ENCODE results near the gene C2.
A peak's percentile ranks its signal among the peaks of the same experiment; 100 is the strongest.

The C2 gene

DNA sequence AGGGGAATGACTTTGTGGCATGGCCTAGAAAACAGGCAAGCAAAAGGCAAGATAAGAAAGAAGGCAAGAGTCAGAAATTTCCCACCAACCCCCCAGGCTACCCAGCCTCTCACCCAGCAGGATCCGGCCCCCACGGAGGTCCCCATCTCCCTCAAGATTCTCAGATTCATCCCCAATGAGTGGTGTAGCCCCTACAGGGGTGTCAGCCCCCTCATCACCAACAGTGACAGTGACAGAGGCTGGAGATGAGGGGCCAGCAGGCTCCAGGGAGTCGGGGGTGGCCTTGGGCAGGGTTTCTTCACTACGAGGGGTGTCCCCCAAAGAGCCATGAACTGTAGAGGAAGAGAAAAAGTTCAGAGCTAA, 31.0 kb upstream of the C2 start:
- no peak for TF ChIP-seq ZNF8 (CRISPR knock-in tag; IDR thresholded peaks at IDR 0.05)
- no peak for ATAC-seq

DNA sequence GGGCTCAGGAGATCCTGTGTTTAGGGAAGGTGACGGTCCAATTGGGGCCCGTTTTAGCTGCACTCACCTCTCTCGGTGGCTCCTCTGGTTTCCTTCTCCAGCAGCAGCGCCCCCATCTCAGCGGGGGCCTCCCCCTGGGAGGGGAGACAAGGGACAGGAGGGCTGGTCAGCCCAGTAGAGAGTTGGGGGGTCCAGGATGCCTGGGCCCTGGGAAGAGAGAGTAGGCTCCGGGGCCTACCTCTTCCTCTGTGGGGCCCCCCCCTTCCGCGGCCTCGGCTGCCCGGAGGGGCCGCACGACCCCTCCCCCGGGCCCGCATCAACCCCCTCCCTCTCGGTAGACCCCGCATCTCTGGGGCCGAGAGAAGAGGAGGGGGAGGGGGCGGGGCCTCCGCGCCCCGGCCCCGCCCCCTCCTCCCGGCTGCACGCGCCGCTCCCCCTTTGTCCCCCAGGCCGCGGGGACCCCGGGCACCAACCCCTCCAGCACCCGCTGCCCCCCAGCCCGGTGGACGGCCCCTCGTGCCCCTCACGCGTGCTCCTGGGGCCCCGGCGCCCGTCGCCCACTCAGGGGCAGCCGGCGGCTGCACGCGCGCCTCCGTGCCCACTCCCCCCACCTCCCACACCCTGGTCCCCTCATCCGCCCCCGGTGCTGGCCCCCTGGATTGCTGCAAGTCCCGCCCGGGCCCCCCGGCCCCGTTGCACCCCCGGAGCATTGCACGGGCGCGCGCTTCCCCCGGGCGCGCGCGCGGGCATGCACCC, 30.5 kb upstream of the C2 start:
- ATAC-seq: no peak
- TF ChIP-seq SNAI2 (CRISPR knock-in tag; IDR thresholded peaks at IDR 0.05) (no peak), CSDC2 (CRISPR knock-in tag; IDR thresholded peaks at IDR 0.05) (no peak), TOX (CRISPR knock-in tag; IDR thresholded peaks at IDR 0.05; ENCODE audit: borderline replicate concordance) (no peak), ESRRG (CRISPR knock-in tag; IDR thresholded peaks at IDR 0.05) (no peak), ZNF70 (CRISPR knock-in tag; IDR thresholded peaks at IDR 0.05) (no peak), TCF4 (CRISPR knock-in tag; IDR thresholded peaks at IDR 0.05; ENCODE audit: borderline replicate concordance) (no peak), BACH2 (CRISPR knock-in tag; IDR thresholded peaks at IDR 0.05; ENCODE audit: borderline replicate concordance) (no peak)
- TF ChIP-seq, protein P1, sequence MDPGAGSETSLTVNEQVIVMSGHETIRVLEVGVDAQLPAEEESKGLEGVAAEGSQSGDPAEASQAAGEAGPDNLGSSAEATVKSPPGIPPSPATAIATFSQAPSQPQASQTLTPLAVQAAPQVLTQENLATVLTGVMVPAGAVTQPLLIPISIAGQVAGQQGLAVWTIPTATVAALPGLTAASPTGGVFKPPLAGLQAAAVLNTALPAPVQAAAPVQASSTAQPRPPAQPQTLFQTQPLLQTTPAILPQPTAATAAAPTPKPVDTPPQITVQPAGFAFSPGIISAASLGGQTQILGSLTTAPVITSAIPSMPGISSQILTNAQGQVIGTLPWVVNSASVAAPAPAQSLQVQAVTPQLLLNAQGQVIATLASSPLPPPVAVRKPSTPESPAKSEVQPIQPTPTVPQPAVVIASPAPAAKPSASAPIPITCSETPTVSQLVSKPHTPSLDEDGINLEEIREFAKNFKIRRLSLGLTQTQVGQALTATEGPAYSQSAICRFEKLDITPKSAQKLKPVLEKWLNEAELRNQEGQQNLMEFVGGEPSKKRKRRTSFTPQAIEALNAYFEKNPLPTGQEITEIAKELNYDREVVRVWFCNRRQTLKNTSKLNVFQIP (CRISPR knock-in tag; IDR thresholded peaks at IDR 0.05; ENCODE audit: borderline replicate concordance, low read depth): no peak
- TF ChIP-seq, protein P2, sequence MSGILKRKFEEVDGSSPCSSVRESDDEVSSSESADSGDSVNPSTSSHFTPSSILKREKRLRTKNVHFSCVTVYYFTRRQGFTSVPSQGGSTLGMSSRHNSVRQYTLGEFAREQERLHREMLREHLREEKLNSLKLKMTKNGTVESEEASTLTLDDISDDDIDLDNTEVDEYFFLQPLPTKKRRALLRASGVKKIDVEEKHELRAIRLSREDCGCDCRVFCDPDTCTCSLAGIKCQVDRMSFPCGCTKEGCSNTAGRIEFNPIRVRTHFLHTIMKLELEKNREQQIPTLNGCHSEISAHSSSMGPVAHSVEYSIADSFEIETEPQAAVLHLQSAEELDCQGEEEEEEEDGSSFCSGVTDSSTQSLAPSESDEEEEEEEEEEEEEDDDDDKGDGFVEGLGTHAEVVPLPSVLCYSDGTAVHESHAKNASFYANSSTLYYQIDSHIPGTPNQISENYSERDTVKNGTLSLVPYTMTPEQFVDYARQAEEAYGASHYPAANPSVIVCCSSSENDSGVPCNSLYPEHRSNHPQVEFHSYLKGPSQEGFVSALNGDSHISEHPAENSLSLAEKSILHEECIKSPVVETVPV (CRISPR knock-in tag; IDR thresholded peaks at IDR 0.05): no peak

DNA sequence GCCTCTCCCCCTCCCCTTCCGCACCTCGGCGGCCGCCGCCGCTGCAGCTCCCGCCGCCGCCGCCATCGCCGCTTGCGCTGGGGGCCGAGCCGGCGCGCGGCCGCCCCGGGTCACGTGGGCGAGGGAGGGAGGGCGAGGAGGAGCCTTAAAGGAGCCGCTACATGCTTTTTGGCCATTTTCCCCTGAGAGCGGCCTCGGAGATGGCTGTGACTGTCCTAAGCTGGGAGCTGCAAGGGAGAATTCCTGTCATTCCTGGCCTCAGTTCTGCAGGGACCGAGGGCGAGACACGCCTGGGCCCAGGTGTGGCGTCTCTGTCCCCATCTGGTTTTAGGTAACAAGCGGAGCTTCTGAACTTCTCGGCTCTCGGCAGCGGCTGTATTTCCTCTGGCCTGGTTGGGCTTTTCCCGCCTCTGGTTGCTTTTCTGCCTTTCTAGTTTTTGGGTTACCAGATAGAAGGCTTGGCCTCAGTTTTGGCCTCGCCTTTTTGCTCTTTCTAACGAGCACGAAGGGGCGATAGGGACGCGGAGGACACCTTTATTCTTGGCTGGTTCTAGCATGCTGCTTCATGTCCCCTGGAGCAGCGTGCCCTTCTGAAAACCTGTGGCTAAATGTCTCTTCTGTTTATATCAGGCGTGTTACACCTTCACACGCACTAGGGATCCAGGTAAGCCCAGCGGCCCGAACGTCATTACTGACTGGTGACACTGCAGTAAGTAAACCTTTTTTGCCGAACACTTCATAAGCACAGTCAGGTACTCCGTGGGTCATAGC, 29.7 kb upstream of the C2 start, which contains the start of gene EHMT2:
TSS of gene EHMT2 (minus strand) at position 87 of the 771 bp plus-strand sequence. CDS start at position 66, 21 bp downstream.
- TF ChIP-seq, protein P3, sequence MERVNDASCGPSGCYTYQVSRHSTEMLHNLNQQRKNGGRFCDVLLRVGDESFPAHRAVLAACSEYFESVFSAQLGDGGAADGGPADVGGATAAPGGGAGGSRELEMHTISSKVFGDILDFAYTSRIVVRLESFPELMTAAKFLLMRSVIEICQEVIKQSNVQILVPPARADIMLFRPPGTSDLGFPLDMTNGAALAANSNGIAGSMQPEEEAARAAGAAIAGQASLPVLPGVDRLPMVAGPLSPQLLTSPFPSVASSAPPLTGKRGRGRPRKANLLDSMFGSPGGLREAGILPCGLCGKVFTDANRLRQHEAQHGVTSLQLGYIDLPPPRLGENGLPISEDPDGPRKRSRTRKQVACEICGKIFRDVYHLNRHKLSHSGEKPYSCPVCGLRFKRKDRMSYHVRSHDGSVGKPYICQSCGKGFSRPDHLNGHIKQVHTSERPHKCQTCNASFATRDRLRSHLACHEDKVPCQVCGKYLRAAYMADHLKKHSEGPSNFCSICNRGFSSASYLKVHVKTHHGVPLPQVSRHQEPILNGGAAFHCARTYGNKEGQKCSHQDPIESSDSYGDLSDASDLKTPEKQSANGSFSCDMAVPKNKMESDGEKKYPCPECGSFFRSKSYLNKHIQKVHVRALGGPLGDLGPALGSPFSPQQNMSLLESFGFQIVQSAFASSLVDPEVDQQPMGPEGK (CRISPR knock-in tag; IDR thresholded peaks at IDR 0.05; ENCODE audit: borderline replicate concordance): no peak
- peak; percentile 73 for ATAC-seq

DNA sequence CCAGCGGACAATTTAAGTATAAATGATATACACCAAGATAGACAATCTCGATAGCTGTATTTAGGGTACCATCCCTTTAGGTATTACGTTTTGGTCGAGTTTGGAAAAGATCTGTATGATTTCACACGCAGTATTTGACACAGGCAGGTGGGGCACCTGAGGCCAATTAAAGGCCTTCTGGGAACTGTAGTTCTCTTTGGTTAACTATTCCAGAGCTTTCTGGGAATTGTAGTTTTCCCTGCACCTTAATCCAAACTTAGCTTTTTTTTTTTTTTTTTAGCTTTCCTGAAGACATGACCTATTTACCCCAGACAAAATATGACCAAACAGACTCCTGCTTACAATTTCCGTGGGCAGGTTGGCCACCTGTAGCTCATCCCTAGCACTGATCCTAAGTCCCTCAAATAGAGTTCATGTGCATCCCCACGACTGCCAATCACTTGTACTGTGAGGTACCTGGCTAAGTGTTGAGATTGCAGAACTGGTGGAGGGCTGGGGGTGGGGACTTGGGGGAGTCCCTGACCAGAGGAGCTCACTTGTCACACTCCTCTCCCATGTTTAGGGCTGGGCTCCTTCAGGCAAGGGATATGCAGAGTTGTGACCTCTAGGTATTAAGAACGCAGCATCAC, 29.0 kb upstream of the C2 start:
- ATAC-seq: peak; percentile 57
- TF ChIP-seq SNAI2 (CRISPR knock-in tag; IDR thresholded peaks at IDR 0.05): no peak
- TF ChIP-seq, protein P3 (CRISPR knock-in tag; IDR thresholded peaks at IDR 0.05; ENCODE audit: borderline replicate concordance): no peak
- TF ChIP-seq ISL1 (CRISPR knock-in tag; IDR thresholded peaks at IDR 0.05): no peak
- TF ChIP-seq ZNF8 (CRISPR knock-in tag; IDR thresholded peaks at IDR 0.05): no peak
- no peak for TF ChIP-seq ZFP30 (CRISPR knock-in tag; IDR thresholded peaks at IDR 0.05)
- TF ChIP-seq ARNTL (CRISPR knock-in tag; IDR thresholded peaks at IDR 0.05; ENCODE audit: borderline replicate concordance, low read depth): no peak
- no peak for TF ChIP-seq PPARA (CRISPR knock-in tag; IDR thresholded peaks at IDR 0.05; ENCODE audit: borderline replicate concordance)
- no peak for TF ChIP-seq ZNF70 (CRISPR knock-in tag; IDR thresholded peaks at IDR 0.05)
- no peak for TF ChIP-seq BACH2 (CRISPR knock-in tag; IDR thresholded peaks at IDR 0.05; ENCODE audit: borderline replicate concordance)
- no peak for TF ChIP-seq TOX (CRISPR knock-in tag; IDR thresholded peaks at IDR 0.05; ENCODE audit: borderline replicate concordance)
- TF ChIP-seq ESRRG (CRISPR knock-in tag; IDR thresholded peaks at IDR 0.05): no peak

DNA sequence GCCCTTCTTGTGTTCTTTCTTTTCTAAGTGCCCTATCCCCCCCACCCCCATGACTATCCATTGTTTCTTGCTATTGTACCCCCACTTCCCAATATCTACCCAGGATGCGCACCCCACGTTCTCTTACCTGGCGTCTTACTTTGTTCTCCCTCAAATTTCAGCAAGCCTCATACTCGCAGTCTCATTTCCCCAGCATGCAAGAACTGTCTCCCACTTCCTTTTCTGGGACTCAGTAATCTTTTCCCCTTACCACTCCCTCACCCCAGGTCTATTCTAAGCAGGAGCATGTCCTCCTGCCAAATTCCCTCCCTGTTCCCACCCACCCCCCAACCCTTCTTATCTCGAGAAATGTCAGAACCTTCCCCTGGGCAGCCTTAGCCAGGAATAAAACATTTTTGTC, 28.3 kb upstream of the C2 start:
- no peak for ATAC-seq
- no peak for TF ChIP-seq RARB (CRISPR knock-in tag; IDR thresholded peaks at IDR 0.05)
- no peak for TF ChIP-seq ZC3H10 (CRISPR knock-in tag; IDR thresholded peaks at IDR 0.05)
- no peak for TF ChIP-seq ESRRG (CRISPR knock-in tag; IDR thresholded peaks at IDR 0.05)
- no peak for TF ChIP-seq SNAI2 (CRISPR knock-in tag; IDR thresholded peaks at IDR 0.05)
- TF ChIP-seq, protein P4, sequence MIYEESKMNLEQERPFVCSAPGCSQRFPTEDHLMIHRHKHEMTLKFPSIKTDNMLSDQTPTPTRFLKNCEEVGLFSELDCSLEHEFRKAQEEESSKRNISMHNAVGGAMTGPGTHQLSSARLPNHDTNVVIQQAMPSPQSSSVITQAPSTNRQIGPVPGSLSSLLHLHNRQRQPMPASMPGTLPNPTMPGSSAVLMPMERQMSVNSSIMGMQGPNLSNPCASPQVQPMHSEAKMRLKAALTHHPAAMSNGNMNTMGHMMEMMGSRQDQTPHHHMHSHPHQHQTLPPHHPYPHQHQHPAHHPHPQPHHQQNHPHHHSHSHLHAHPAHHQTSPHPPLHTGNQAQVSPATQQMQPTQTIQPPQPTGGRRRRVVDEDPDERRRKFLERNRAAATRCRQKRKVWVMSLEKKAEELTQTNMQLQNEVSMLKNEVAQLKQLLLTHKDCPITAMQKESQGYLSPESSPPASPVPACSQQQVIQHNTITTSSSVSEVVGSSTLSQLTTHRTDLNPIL (CRISPR knock-in tag; IDR thresholded peaks at IDR 0.05; ENCODE audit: low read depth): no peak
- TF ChIP-seq GLIS3 (CRISPR knock-in tag; IDR thresholded peaks at IDR 0.05): no peak
- no peak for TF ChIP-seq ZNF565 (CRISPR knock-in tag; conservative IDR thresholded peaks at IDR 0.05; ENCODE audit: low read depth)
- TF ChIP-seq, protein P1 (CRISPR knock-in tag; IDR thresholded peaks at IDR 0.05; ENCODE audit: borderline replicate concordance, low read depth): no peak
- no peak for TF ChIP-seq ISL1 (CRISPR knock-in tag; IDR thresholded peaks at IDR 0.05)

Measured in SK-N-SH treated with all-trans-retinoic acid at 6 μM for 48 hours (cell line).